A172 (cell line): ENCODE results near the gene HOXC9. TPM values are rescaled to one million over a fixed set of nuclear protein-coding genes. Genes with fewer than 3 reads are reported as not detected.

Experiments used
- total RNA-seq: library from RNA; depleted of rRNA; stranded (reverse); fragments of >200 nt; shearing (Covaris generic); gene quantifications from 2 replicates; pipeline ENCODE4 v1.2.3, GENCODE V29; 2014; rRNA removed

Gene HOXC9
- total RNA-seq, 1 experiment from 2014 or later = 11.0 TPM

Other genes starting within 250 kb of the HOXC9 start
- gene CISTR, start 248.2 kb upstream of the HOXC9 start, total RNA-seq = not detected in 2 replicates
- gene HOXC13, start 61.3 kb upstream of the HOXC9 start, total RNA-seq = 7.5 and 8.9 TPM in 2 replicates
- not detected in 2 replicates for gene HOXC12, start 45.3 kb upstream of the HOXC9 start, total RNA-seq
- gene HOXC11, start 27.0 kb upstream of the HOXC9 start, total RNA-seq = 1.0 and 2.3 TPM in 2 replicates
- gene HOTAIR, start 25.2 kb upstream of the HOXC9 start, total RNA-seq = 8.4 and 9.8 TPM in 2 replicates
- 4.4 and 4.9 TPM in 2 replicates for gene HOXC10, start 15.0 kb upstream of the HOXC9 start, total RNA-seq
- not detected in 2 replicates for gene HOXC8, start 8.8 kb downstream of the HOXC9 start, total RNA-seq
- gene HOXC6, start 28.3 kb downstream of the HOXC9 start, total RNA-seq = 0.31 and 2.5 TPM in 2 replicates
- 0.57 TPM in 1 of 2 replicates, not detected in the other for gene HOXC5, start 32.9 kb downstream of the HOXC9 start, total RNA-seq
- not detected in 2 replicates for gene HOXC4, start 53.7 kb downstream of the HOXC9 start, total RNA-seq
- gene SMUG1, start 188.8 kb downstream of the HOXC9 start, total RNA-seq = 27.2 and 37.8 TPM in 2 replicates